Neural progenitor cell (in vitro differentiated cells): ENCODE measurements around the gene SPAAR. TPM values are rescaled to one million over a fixed set of nuclear protein-coding genes. Genes with fewer than 3 reads are reported as not detected.

Experiments used
- DNase-seq: peaks from one replicate; pipeline ENCODE4 v3.0.0-alpha.2; 2016; ENCODE audit warnings: low spot score
- H2AFZ ChIP-seq: fragments of 200-600 bp; sonication (generic); replicated peaks from 2 replicates; pipeline ENCODE4 v1.6.1; 2016; ENCODE audit warnings: antibody characterized with exemption
- H3F3A ChIP-seq: fragments of 200-600 bp; sonication (generic); 2 replicates; pipeline ENCODE4 v1.6.1; 2016; ENCODE audit warnings: antibody characterized with exemption, low read depth
- H3K27ac ChIP-seq: fragments of 200-600 bp; sonication (generic); 2 replicates; pipeline ENCODE4 v1.5.1; 2016; ENCODE audit warnings: mild to moderate bottlenecking
- H3K27me3 ChIP-seq: fragments of 200-600 bp; sonication (generic); 2 replicates; pipeline ENCODE4 v1.6.1; 2016; ENCODE audit warnings: mild to moderate bottlenecking, moderate library complexity
- H3K36me3 ChIP-seq: fragments of 200-600 bp; sonication (generic); 2 replicates; pipeline ENCODE4 v1.5.1; 2016
- H3K4me1 ChIP-seq: fragments of 200-600 bp; sonication (generic); 2 replicates; pipeline ENCODE4 v1.6.1; 2016; ENCODE audit warnings: mixed run types
- H3K4me2 ChIP-seq: fragments of 200-600 bp; sonication (generic); 2 replicates; pipeline ENCODE4 v1.6.1; 2016
- H3K4me3 ChIP-seq: fragments of 200-600 bp; sonication (generic); 2 replicates; pipeline ENCODE4 v1.5.1; 2016
- H3K79me2 ChIP-seq: fragments of 200-600 bp; sonication (generic); 2 replicates; pipeline ENCODE4 v1.6.1; 2016; ENCODE audit warnings: low read depth
- H3K9ac ChIP-seq: fragments of 200-600 bp; sonication (generic); 2 replicates; pipeline ENCODE4 v1.6.1; 2016
- H3K9me3 ChIP-seq: fragments of 200-600 bp; sonication (generic); 2 replicates; pipeline ENCODE4 v1.5.1; 2016; ENCODE audit warnings: low read depth
- H4K20me1 ChIP-seq: fragments of 200-600 bp; sonication (generic); 2 replicates; pipeline ENCODE4 v1.6.1; 2016; ENCODE audit warnings: low read depth
- H3K27ac Mint-ChIP-seq: 3 replicates; pipeline ENCODE4 v1.8.0; 2021; ENCODE audit warnings: mixed read lengths
- H3K27me3 Mint-ChIP-seq: 2 replicates; pipeline ENCODE4 v1.8.0; 2022; ENCODE audit warnings: low read depth, mild to moderate bottlenecking, inconsistent platforms, moderate library complexity, mixed read lengths; ENCODE audit not compliant: insufficient read depth
- H3K36me3 Mint-ChIP-seq: 3 replicates; pipeline ENCODE4 v1.8.0; 2021; ENCODE audit warnings: mixed read lengths
- H3K4me1 Mint-ChIP-seq: 3 replicates; pipeline ENCODE4 v1.8.0; 2021; ENCODE audit warnings: mixed read lengths
- H3K4me3 Mint-ChIP-seq: 3 replicates; pipeline ENCODE4 v1.8.0; 2021; ENCODE audit warnings: mild to moderate bottlenecking, moderate library complexity, mixed read lengths
- H3K9me3 Mint-ChIP-seq: 3 replicates; pipeline ENCODE4 v1.8.0; 2020; ENCODE audit warnings: mixed read lengths
- CTCF ChIP-seq: fragments of 200-600 bp; sonication (generic); IDR thresholded peaks from 2 replicates; pipeline ENCODE4 v1.5.1; 2017; ENCODE audit warnings: antibody characterized with exemption, mild to moderate bottlenecking
- EZH2 ChIP-seq: fragments of 200-600 bp; sonication (generic); IDR thresholded peaks from 2 replicates; pipeline ENCODE4 v1.6.1; 2017; ENCODE audit warnings: antibody characterized with exemption, mild to moderate bottlenecking, moderate library complexity
- EZH2phosphoT487 ChIP-seq: fragments of 200-600 bp; sonication (generic); IDR thresholded peaks from 2 replicates; pipeline ENCODE4 v1.6.1; 2017; ENCODE audit warnings: antibody characterized with exemption
- total RNA-seq: library from RNA; depleted of rRNA; stranded (reverse); fragments of >200 nt; gene quantifications from 2 replicates; pipeline ENCODE4 v1.2.3, GENCODE V29; 2015; ENCODE audit warnings: low replicate concordance

SPAAR gene
- total RNA-seq, result 0.22 TPM in 1 of 2 replicates, not detected in the other

- H2AFZ ChIP-seq, result peak within 1 kb of the TSS; percentile 92
- no peak for TF ChIP-seq EZH2
- no peak for TF ChIP-seq EZH2phosphoT487
- TF ChIP-seq CTCF, result no peak
- Mint-ChIP-seq H3K4me1 (peaks cover 53% of the 10 kb centered on the region), H3K27me3 (no peaks in the 10 kb centered on the region), H3K9me3 (no peaks in the 10 kb centered on the region), H3K4me3 (peak within 1 kb of the TSS; percentile 59), H3K36me3 (no peaks in the 10 kb centered on the region), H3K27ac (peak within 1 kb of the TSS; percentile 98)
- no peaks in the 10 kb centered on the region for H4K20me1 ChIP-seq
- no peaks in the 10 kb centered on the region for H3K79me2 ChIP-seq
- no peaks in the 10 kb centered on the region for H3K36me3 ChIP-seq
- H3K27me3 ChIP-seq, result no peaks in the 10 kb centered on the region
- no peak within 1 kb of the TSS for H3K9ac ChIP-seq
- H3K4me2 ChIP-seq, result no peak within 1 kb of the TSS
- peaks cover 18% of the 10 kb centered on the region for H3F3A ChIP-seq
- H3K9me3 ChIP-seq, result no peaks in the 10 kb centered on the region
- H3K4me1 ChIP-seq, result peaks cover 22% of the 10 kb centered on the region
- DNase-seq, result no peak
- H3K4me3 ChIP-seq, result no peak within 1 kb of the TSS
- H3K27ac ChIP-seq, result no peak within 1 kb of the TSS
Measured at GRCh38 chr9:35909274-35909673, at the start of gene SPAAR. Gene SPAAR (plus strand): TSS chr9:35909490. CDS start chr9:35910464, 974 bp downstream.

- Histone ChIP-seq H3K36me3 (no peaks in the 10 kb centered on the region), H3K27ac (no peak overlapping the region), H2AFZ (no peak overlapping the region), H3K4me3 (no peak overlapping the region), H3F3A (no peaks in the 10 kb centered on the region), H3K79me2 (no peaks in the 10 kb centered on the region), H3K4me2 (no peak overlapping the region), H3K27me3 (peaks cover 4% of the 10 kb centered on the region), H3K9me3 (no peaks in the 10 kb centered on the region), H3K9ac (no peak overlapping the region), H4K20me1 (no peaks in the 10 kb centered on the region), H3K4me1 (no peaks in the 10 kb centered on the region)
- Mint-ChIP-seq H3K4me1 (no peaks in the 10 kb centered on the region), H3K27me3 (peaks cover 13% of the 10 kb centered on the region), H3K9me3 (no peaks in the 10 kb centered on the region), H3K36me3 (peaks cover 2% of the 10 kb centered on the region), H3K27ac (no peak overlapping the region), H3K4me3 (no peak overlapping the region)
- TF ChIP-seq CTCF (no peak), EZH2 (no peak)
- no peak for DNase-seq
Measured at GRCh38 chr9:35859990-35860339, 49.3 kb upstream of the SPAAR start.

- H2AFZ ChIP-seq, result no peak overlapping the region
- no peaks in the 10 kb centered on the region for H3K79me2 ChIP-seq
- H3K36me3 ChIP-seq, result no peaks in the 10 kb centered on the region
- DNase-seq, result no peak
- H3K4me3 ChIP-seq, result no peak overlapping the region
- H3K27ac ChIP-seq, result no peak overlapping the region
- Mint-ChIP-seq H3K36me3 (no peaks in the 10 kb centered on the region), H3K27ac (no peak overlapping the region), H3K4me3 (no peak overlapping the region), H3K4me1 (no peaks in the 10 kb centered on the region), H3K9me3 (no peaks in the 10 kb centered on the region), H3K27me3 (peaks cover 11% of the 10 kb centered on the region)
- no peaks in the 10 kb centered on the region for H3K9me3 ChIP-seq
- no peaks in the 10 kb centered on the region for H3F3A ChIP-seq
- no peak overlapping the region for H3K9ac ChIP-seq
- peaks cover 4% of the 10 kb centered on the region for H3K27me3 ChIP-seq
- H3K4me2 ChIP-seq, result no peak overlapping the region
- no peaks in the 10 kb centered on the region for H4K20me1 ChIP-seq
- no peaks in the 10 kb centered on the region for H3K4me1 ChIP-seq
- TF ChIP-seq CTCF (no peak), EZH2phosphoT487 (no peak), EZH2 (no peak)
Measured at GRCh38 chr9:35861161-35861897, 48.0 kb upstream of the SPAAR start.
